ENCODE data around the gene SEC24D.

SEC24D gene

DNA sequence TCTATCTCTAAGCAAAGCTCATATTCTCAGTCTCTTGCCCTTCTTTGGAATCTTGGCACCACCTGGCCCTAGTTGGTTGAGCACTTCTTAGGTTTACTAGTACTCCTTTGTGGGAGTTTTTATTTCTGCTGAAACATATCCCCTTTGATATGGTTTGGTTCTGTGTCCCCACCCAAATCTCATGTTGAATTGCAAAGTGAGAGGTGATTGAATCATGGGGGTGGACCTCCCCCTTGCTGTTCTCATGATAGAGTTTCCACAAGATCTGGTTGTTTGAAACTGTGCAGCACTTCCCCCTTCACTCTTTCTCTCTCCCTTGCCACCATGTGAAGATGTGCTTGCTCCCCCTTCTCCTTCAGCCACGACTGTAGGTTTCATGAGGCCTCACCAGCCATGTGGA lies 30.5 kb upstream of the SEC24D start:
- Histone ChIP-seq H3K36me3 (ENCODE audit: control insufficient read depth in 2 of 2, insufficient read depth in 2 of 2, low read length in 2 of 2) (no peaks in the 10 kb centered on the region), H3K27ac (ENCODE audit: low read length) (no peak overlapping the region), H3K9ac (ENCODE audit: low read length in 2 of 2) (no peak overlapping the region), H3K4me3 (ENCODE audit: low read length in 2 of 2) (no peak overlapping the region), H3K4me1 (ENCODE audit: control insufficient read depth, insufficient read depth, low read length) (no peaks in the 10 kb centered on the region), H3K27me3 (ENCODE audit: control insufficient read depth in 1 of 2, insufficient read depth in 2 of 2, low read length in 2 of 2) (no peaks in the 10 kb centered on the region), H3K9me3 (ENCODE audit: control insufficient read depth in 2 of 2, low read length in 2 of 2) (no peaks in the 10 kb centered on the region)

DNA sequence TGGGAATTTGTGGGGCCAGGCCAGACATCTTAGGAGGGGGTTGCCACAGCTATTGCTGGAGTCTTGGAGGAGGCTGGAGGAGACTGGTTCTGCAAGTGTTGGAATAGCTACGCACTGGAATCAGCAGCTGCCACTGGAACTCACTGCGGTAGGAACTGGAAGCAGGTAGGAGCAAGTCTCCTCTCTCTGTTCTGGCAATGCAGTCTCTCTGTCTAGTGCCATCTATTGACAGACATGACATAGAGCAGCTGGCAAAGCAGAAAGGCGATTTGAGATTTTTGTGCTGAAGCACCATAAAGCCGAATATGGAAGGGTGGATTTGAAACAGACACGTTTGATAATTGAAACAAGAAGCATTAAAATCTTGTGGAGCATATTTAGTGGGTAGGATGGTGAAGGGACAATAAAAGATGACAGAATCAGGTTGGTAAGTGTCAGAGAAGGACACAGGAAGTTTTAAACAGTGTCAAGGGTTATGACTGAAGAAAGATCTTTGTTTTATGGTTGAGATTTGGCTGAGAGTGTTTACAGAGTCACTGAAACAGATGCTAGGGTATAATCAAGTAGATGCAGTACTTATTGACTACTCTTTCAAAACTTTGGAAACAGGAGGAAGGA lies 29.3 kb upstream of the SEC24D start:
- Histone ChIP-seq H3K36me3 (ENCODE audit: control insufficient read depth in 2 of 2, insufficient read depth in 2 of 2, low read length in 2 of 2) (no peaks in the 10 kb centered on the region), H3K9ac (ENCODE audit: low read length in 2 of 2) (no peak overlapping the region), H3K9me3 (ENCODE audit: control insufficient read depth in 2 of 2, low read length in 2 of 2) (no peaks in the 10 kb centered on the region), H3K27me3 (ENCODE audit: control insufficient read depth in 1 of 2, insufficient read depth in 2 of 2, low read length in 2 of 2) (no peaks in the 10 kb centered on the region), H3K4me3 (ENCODE audit: low read length in 2 of 2) (peak overlapping the region in 1 of 2 donors; percentile 8), H3K27ac (ENCODE audit: low read length) (no peak overlapping the region), H3K4me1 (ENCODE audit: control insufficient read depth, insufficient read depth, low read length) (no peaks in the 10 kb centered on the region)

DNA sequence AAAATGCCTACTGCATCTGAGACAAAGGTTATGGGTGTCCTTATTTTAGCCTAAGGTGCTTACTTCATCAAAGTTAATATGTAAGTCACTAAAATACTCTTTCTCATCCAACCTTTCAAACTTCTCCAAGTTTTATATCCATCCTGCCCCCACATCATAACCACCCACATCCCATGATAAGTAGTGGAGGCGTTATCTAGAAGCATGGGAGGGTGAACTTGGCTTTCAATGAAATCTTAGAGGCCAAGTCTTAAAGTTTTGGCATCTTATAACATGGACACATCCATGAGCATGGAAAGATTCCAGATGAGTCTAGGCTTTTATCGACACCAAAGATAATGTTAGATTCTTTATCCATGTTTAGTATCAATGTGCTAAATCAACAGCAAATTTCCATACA lies 22.9 kb upstream of the SEC24D start:
- Histone ChIP-seq H3K4me1 (ENCODE audit: control insufficient read depth, insufficient read depth, low read length) (no peaks in the 10 kb centered on the region), H3K9me3 (ENCODE audit: control insufficient read depth in 2 of 2, low read length in 2 of 2) (no peaks in the 10 kb centered on the region), H3K4me3 (ENCODE audit: low read length in 2 of 2) (no peak overlapping the region), H3K27me3 (ENCODE audit: control insufficient read depth in 1 of 2, insufficient read depth in 2 of 2, low read length in 2 of 2) (no peaks in the 10 kb centered on the region), H3K27ac (ENCODE audit: low read length) (no peak overlapping the region), H3K36me3 (ENCODE audit: control insufficient read depth in 2 of 2, insufficient read depth in 2 of 2, low read length in 2 of 2) (no peaks in the 10 kb centered on the region), H3K9ac (ENCODE audit: low read length in 2 of 2) (no peak overlapping the region)

DNA sequence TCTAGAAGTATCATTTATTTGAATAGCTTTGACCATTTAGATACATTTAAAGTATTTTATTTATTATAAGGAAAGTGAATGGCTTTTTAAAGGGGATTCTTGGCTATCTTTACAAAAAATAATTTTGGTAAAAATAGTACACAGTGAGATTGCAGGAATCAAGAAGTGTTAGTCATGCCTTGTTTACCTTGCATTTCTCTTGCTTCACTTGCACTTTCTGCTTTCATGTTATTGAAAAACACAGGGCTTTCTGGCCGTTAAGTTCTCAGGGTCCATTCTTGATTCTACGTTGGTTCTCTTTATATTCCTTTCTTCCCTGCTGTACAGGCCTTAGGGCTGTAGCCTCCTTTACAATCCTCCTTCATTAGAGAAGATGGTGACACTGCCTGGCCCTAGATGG lies 21.8 kb upstream of the SEC24D start:
- Histone ChIP-seq H3K27ac (ENCODE audit: low read length) (no peak overlapping the region), H3K4me1 (ENCODE audit: control insufficient read depth, insufficient read depth, low read length) (no peaks in the 10 kb centered on the region), H3K4me3 (ENCODE audit: low read length in 2 of 2) (no peak overlapping the region), H3K9me3 (ENCODE audit: control insufficient read depth in 2 of 2, low read length in 2 of 2) (no peaks in the 10 kb centered on the region), H3K9ac (ENCODE audit: low read length in 2 of 2) (no peak overlapping the region), H3K36me3 (ENCODE audit: control insufficient read depth in 2 of 2, insufficient read depth in 2 of 2, low read length in 2 of 2) (no peaks in the 10 kb centered on the region), H3K27me3 (ENCODE audit: control insufficient read depth in 1 of 2, insufficient read depth in 2 of 2, low read length in 2 of 2) (no peaks in the 10 kb centered on the region)

DNA sequence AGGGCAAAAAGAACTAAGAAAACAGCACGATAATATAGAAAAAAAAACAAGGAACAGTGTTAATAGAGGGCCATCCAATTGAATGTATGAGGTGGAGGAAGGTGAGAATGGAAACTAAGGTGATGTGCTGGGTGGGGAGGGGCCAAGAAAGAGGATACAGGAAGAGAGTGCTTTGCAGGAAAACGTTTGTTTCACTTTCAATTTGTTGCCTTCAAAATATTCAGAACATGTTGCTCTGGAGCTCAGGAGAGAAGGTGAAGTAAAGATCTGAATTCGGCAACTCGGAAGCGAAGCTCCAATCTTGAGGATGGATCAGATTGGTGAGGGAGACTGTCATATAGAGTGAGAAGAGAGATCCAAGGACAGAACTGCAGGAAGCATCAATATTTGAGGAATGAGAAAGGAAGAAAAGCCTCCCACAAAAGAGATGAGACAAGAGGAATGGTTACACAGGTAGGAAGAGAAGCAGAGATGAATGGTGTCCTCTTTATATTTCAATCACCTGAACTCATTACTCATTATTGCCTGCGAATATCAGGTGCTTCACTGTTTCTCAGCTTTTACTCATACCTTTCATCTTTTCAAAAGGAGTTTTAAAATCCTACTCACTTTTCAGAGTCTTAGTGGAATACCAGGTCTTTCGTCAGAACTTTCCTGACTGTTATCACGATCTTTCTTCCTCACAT lies 14.7 kb upstream of the SEC24D start:
- peak overlapping the region in 1 of 2 donors; percentile 5 for H3K9ac ChIP-seq (ENCODE audit: low read length in 2 of 2)
- H3K27ac ChIP-seq (ENCODE audit: low read length) = no peak overlapping the region
- H3K4me3 ChIP-seq (ENCODE audit: low read length in 2 of 2) = peak overlapping the region; percentile 68 to 73

DNA sequence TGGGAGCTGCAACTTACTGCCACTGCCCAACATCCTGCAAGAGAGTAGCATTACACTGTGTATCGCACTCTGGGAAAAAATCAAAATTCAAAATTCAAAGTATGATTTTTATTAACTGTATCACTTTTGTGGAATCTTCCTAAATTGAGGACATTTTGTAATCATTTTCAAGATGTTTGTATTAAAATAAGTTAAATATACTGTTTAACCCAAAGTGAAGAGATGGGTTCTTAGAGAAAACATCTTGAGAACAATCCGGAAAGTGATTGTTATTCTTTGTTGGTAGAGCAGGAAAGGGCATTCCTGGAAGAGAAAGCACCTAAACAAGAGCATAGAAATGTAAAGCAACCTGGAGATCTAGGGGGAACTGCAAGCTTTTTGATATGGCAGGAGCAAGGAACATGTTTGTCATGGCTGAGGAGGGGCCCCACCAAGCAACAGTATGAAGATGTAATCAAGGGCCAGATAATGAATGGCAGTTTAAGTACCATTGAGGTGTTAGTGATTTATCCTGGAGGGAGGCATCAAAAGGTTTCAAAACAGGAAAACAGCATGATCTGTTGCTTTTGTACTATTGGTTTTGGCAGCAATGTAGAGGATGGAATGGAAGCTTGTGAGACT lies 14.1 kb upstream of the SEC24D start:
- Histone ChIP-seq H3K27me3 (ENCODE audit: control insufficient read depth in 1 of 2, insufficient read depth in 2 of 2, low read length in 2 of 2) (no peaks in the 10 kb centered on the region), H3K4me3 (ENCODE audit: low read length in 2 of 2) (peak overlapping the region; percentile 68 to 73), H3K27ac (ENCODE audit: low read length) (no peak overlapping the region), H3K4me1 (ENCODE audit: control insufficient read depth, insufficient read depth, low read length) (no peaks in the 10 kb centered on the region), H3K9ac (ENCODE audit: low read length in 2 of 2) (peak overlapping the region in 1 of 2 donors; percentile 5), H3K9me3 (ENCODE audit: control insufficient read depth in 2 of 2, low read length in 2 of 2) (no peaks in the 10 kb centered on the region), H3K36me3 (ENCODE audit: control insufficient read depth in 2 of 2, insufficient read depth in 2 of 2, low read length in 2 of 2) (no peaks in the 10 kb centered on the region)

More for the DNA sequence above, 14.7 kb upstream of the SEC24D start:
- Histone ChIP-seq H3K4me1 (ENCODE audit: control insufficient read depth, insufficient read depth, low read length) (no peaks in the 10 kb centered on the region), H3K27me3 (ENCODE audit: control insufficient read depth in 1 of 2, insufficient read depth in 2 of 2, low read length in 2 of 2) (no peaks in the 10 kb centered on the region), H3K9me3 (ENCODE audit: control insufficient read depth in 2 of 2, low read length in 2 of 2) (no peaks in the 10 kb centered on the region), H3K36me3 (ENCODE audit: control insufficient read depth in 2 of 2, insufficient read depth in 2 of 2, low read length in 2 of 2) (no peaks in the 10 kb centered on the region)

DNA sequence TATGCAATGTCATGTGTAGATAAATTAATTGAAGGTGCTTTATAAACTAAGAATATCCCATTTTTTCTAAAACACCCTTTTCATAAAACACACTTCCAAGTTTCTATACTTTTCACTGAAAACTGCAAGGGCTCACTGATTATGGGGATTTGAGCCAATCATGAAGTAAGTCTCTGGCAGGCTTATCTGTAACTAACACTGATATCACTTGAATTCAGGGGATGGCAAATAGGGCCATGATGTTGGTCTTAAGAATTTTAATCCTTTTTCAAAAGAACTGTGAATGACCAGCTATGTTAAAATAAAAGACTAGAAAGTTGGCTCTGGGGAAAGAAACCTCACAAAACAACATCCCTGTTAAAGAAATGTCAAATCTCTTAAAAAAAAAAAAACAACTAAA lies 13.0 kb upstream of the SEC24D start:
- H3K27ac ChIP-seq (ENCODE audit: low read length) = no peak overlapping the region
- no peaks in the 10 kb centered on the region for H3K4me1 ChIP-seq (ENCODE audit: control insufficient read depth, insufficient read depth, low read length)
- H3K9me3 ChIP-seq (ENCODE audit: control insufficient read depth in 2 of 2, low read length in 2 of 2) = no peaks in the 10 kb centered on the region
- H3K4me3 ChIP-seq (ENCODE audit: low read length in 2 of 2) = no peak overlapping the region
- H3K9ac ChIP-seq (ENCODE audit: low read length in 2 of 2) = no peak overlapping the region
- no peaks in the 10 kb centered on the region for H3K27me3 ChIP-seq (ENCODE audit: control insufficient read depth in 1 of 2, insufficient read depth in 2 of 2, low read length in 2 of 2)
- no peaks in the 10 kb centered on the region for H3K36me3 ChIP-seq (ENCODE audit: control insufficient read depth in 2 of 2, insufficient read depth in 2 of 2, low read length in 2 of 2)

DNA sequence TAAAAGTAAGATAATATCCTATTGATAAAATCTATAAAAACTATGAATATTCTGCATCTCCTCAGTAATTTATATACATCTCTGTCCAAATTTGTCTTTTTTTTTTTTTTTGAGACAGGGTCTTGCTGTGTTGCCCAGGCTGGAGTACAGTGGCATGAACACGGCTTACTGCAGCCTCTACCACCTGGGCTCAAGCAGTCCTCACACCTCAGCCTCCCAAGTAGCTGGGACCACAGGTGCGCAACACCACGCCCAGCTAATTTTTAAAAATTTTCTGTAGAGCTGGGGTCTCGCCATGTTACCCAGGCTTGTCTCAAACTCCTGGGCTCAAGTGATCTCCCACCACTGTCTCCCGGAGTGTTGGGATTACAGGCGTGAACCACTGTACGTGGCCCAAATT lies 12.3 kb upstream of the SEC24D start:
- H3K9ac ChIP-seq (ENCODE audit: low read length in 2 of 2) = no peak overlapping the region
- H3K27ac ChIP-seq (ENCODE audit: low read length) = no peak overlapping the region
- no peaks in the 10 kb centered on the region for H3K9me3 ChIP-seq (ENCODE audit: control insufficient read depth in 2 of 2, low read length in 2 of 2)
- H3K27me3 ChIP-seq (ENCODE audit: control insufficient read depth in 1 of 2, insufficient read depth in 2 of 2, low read length in 2 of 2) = no peaks in the 10 kb centered on the region
- no peaks in the 10 kb centered on the region for H3K4me1 ChIP-seq (ENCODE audit: control insufficient read depth, insufficient read depth, low read length)
- H3K4me3 ChIP-seq (ENCODE audit: low read length in 2 of 2) = no peak overlapping the region
- no peaks in the 10 kb centered on the region for H3K36me3 ChIP-seq (ENCODE audit: control insufficient read depth in 2 of 2, insufficient read depth in 2 of 2, low read length in 2 of 2)

DNA sequence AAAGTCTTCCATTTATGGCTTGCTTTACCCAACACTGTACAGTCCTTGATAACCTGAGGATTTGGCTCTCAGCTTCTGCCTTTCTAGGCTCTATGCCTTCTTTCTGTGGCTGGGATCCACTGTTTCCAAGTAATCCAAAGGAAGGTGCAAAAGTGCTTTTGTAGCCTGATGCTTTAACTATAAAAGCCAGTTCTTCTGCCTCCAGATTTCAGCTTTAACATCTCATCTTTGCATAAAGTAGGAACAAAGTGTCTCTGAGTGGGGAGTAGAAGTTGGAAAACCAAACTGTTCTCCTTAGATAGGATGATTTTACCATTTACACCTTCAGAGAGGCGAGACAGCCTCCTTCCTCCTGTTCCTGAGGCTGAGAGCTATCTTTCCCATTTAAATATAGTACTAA lies 11.1 kb upstream of the SEC24D start:
- no peak overlapping the region for H3K27ac ChIP-seq (ENCODE audit: low read length)
- no peak overlapping the region for H3K4me3 ChIP-seq (ENCODE audit: low read length in 2 of 2)
- no peaks in the 10 kb centered on the region for H3K9me3 ChIP-seq (ENCODE audit: control insufficient read depth in 2 of 2, low read length in 2 of 2)

DNA sequence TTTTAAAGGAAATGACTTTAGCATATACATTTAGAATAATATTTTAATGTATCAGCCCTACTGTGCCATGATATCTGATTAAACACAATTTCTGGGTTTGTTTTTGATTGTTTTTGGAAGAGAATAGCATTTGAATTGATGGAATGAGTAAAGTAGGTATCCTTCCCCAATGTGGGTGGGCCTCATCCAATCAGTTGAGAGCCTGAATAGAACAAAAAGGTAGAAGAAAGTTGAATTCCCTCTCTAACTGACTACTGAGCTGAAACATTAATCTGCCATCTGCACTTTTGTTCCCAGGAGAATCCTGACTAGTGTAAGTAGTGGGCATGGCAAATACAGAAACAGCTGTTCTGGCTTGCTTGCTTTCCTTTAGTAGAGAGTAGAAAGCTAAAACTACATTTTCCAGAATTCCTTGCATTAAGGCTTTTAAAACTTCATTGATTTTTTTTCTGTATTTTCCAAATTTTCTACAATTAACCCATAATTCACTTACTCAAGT lies 9.7 kb upstream of the SEC24D start:
- Histone ChIP-seq H3K9me3 (ENCODE audit: control insufficient read depth in 2 of 2, low read length in 2 of 2) (no peaks in the 10 kb centered on the region), H3K27ac (ENCODE audit: low read length) (no peak overlapping the region), H3K9ac (ENCODE audit: low read length in 2 of 2) (no peak overlapping the region), H3K4me1 (ENCODE audit: control insufficient read depth, insufficient read depth, low read length) (no peaks in the 10 kb centered on the region), H3K27me3 (ENCODE audit: control insufficient read depth in 1 of 2, insufficient read depth in 2 of 2, low read length in 2 of 2) (no peaks in the 10 kb centered on the region), H3K4me3 (ENCODE audit: low read length in 2 of 2) (no peak overlapping the region), H3K36me3 (ENCODE audit: control insufficient read depth in 2 of 2, insufficient read depth in 2 of 2, low read length in 2 of 2) (no peaks in the 10 kb centered on the region)

More for the DNA sequence above, 11.1 kb upstream of the SEC24D start:
- no peaks in the 10 kb centered on the region for H3K4me1 ChIP-seq (ENCODE audit: control insufficient read depth, insufficient read depth, low read length)
- no peaks in the 10 kb centered on the region for H3K36me3 ChIP-seq (ENCODE audit: control insufficient read depth in 2 of 2, insufficient read depth in 2 of 2, low read length in 2 of 2)
- no peak overlapping the region for H3K9ac ChIP-seq (ENCODE audit: low read length in 2 of 2)
- no peaks in the 10 kb centered on the region for H3K27me3 ChIP-seq (ENCODE audit: control insufficient read depth in 1 of 2, insufficient read depth in 2 of 2, low read length in 2 of 2)

DNA sequence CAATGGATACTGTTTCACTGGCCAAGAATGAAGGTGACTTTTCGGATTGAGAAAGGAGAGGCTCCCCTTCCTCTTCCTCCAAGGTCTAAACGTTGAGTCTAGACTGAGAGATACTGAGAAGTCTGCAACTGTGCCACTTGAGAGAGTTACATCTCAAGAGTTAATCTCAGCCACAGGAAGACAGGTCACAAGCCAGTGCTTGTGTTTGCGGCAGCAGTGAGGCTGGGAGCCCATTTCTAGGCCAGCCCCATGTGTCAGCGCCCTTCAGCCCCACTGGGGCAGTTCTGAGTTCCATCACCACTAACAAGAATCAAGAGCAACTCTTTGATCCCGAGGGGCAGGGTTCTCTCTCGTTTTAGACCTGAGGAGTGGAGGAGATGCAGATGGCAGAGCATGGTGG lies 7.3 kb upstream of the SEC24D start:
- H3K4me3 ChIP-seq (ENCODE audit: low read length in 2 of 2) = no peak overlapping the region
- no peaks in the 10 kb centered on the region for H3K36me3 ChIP-seq (ENCODE audit: control insufficient read depth in 2 of 2, insufficient read depth in 2 of 2, low read length in 2 of 2)
- no peak overlapping the region for H3K9ac ChIP-seq (ENCODE audit: low read length in 2 of 2)
- no peaks in the 10 kb centered on the region for H3K4me1 ChIP-seq (ENCODE audit: control insufficient read depth, insufficient read depth, low read length)
- no peaks in the 10 kb centered on the region for H3K9me3 ChIP-seq (ENCODE audit: control insufficient read depth in 2 of 2, low read length in 2 of 2)
- no peaks in the 10 kb centered on the region for H3K27me3 ChIP-seq (ENCODE audit: control insufficient read depth in 1 of 2, insufficient read depth in 2 of 2, low read length in 2 of 2)
- no peak overlapping the region for H3K27ac ChIP-seq (ENCODE audit: low read length)

Measured in stomach smooth muscle (tissue), 2 donors.